ENCODE data around the gene BLM. TPM values are rescaled to one million over a fixed set of nuclear protein-coding genes. Genes with fewer than 3 reads are reported as not detected.
A peak's percentile ranks its signal among the peaks of the same experiment; 100 is the strongest.

The BLM gene
- total RNA-seq, 1 experiment from 2014 or later: 33.5 TPM

DNA sequence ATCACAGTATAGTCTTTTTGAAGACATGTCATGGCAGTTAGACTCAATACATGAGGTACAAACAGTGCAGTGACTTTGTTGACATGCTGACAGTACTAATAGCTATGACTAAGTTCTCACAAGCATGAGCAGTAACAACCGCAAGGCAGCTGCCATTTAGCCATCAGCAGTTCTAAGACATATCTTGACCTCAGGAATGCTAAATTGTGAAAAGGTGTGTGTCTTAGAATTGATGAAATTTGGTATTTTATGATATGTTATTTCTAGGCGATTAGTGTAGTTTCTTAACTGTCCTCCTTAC is 90.6 kb downstream of the BLM start:
- Histone ChIP-seq H3K4me1 (ENCODE audit: low read length) (peaks cover 54% of the 10 kb centered on the region), H3K4me3 (ENCODE audit: low read length) (peak overlapping the region; percentile 30; the same call in 1 of the 2 replicates), H3K27ac (ENCODE audit: low read length) (peak overlapping the region; percentile 87), H3K9me3 (ENCODE audit: low read length) (no peaks in the 10 kb centered on the region), H3K27me3 (ENCODE audit: low read length) (no peaks in the 10 kb centered on the region), H3K79me2 (ENCODE audit: low read length) (no peaks in the 10 kb centered on the region), H3K9me2 (replicated peaks; ENCODE audit: insufficient read depth, low read length) (no peaks in the 10 kb centered on the region), H4K20me1 (ENCODE audit: insufficient read depth, low read depth, low read length) (no peaks in the 10 kb centered on the region), H2AFZ (ENCODE audit: low read length) (no peak overlapping the region), H3K9ac (ENCODE audit: low read length) (peak overlapping the region; percentile 39), H3K4me2 (ENCODE audit: low read depth, low read length, poor library complexity, severe bottlenecking) (peak overlapping the region; percentile 59), H3K36me3 (ENCODE audit: insufficient read depth, low read length) (peaks cover 41% of the 10 kb centered on the region)
- DNase-seq: no peak

DNA sequence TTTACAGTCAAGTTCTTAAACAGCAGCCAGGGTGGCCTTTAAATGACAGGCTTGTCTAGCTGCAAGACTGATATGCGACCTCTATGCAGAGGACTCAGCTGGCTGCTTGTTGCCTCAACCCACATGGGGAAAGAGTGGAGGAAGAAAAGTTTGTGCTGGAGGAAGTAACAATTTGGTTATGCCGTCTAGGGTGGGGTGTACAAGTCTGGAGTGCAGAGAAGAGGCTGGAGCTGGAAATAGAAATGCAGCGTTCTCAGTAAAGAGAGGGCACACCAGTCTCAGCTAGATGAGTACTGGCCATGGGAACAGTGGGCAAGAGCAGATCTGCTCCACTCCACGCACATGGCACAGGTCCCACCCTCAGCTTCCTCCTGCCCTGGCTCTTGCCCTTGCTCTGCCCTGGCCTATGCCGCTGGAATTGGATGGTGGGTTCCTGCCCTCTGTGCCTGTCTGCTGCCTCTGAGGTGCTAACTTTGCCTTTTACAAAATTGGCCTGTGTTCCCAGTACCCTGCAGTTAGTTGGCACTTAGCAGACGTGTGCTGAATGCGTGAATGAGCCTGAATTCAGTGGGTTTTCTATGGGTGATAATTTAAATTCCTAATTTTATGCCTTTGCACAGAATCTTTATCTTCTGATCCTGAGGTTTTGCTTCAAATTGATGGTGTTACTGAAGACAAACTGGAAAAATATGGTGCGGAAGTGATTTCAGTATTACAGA is 91.5 kb downstream of the BLM start:
- Histone ChIP-seq H3K4me1 (ENCODE audit: low read length) (peaks cover 57% of the 10 kb centered on the region), H3K36me3 (ENCODE audit: insufficient read depth, low read length) (peaks cover 37% of the 10 kb centered on the region), H3K9me3 (ENCODE audit: low read length) (no peaks in the 10 kb centered on the region), H3K4me3 (ENCODE audit: low read length) (peak overlapping the region; percentile 30; the same call in 1 of the 2 replicates), H3K9ac (ENCODE audit: low read length) (peak overlapping the region; percentile 39), H3K4me2 (ENCODE audit: low read depth, low read length, poor library complexity, severe bottlenecking) (peak overlapping the region; percentile 59), H3K27ac (ENCODE audit: low read length) (peak overlapping the region; percentile 87), H3K79me2 (ENCODE audit: low read length) (no peaks in the 10 kb centered on the region), H3K27me3 (ENCODE audit: low read length) (no peaks in the 10 kb centered on the region), H2AFZ (ENCODE audit: low read length) (no peak overlapping the region), H4K20me1 (ENCODE audit: insufficient read depth, low read depth, low read length) (no peaks in the 10 kb centered on the region), H3K9me2 (replicated peaks; ENCODE audit: insufficient read depth, low read length) (no peaks in the 10 kb centered on the region)
- DNase-seq: peak; percentile 70

DNA sequence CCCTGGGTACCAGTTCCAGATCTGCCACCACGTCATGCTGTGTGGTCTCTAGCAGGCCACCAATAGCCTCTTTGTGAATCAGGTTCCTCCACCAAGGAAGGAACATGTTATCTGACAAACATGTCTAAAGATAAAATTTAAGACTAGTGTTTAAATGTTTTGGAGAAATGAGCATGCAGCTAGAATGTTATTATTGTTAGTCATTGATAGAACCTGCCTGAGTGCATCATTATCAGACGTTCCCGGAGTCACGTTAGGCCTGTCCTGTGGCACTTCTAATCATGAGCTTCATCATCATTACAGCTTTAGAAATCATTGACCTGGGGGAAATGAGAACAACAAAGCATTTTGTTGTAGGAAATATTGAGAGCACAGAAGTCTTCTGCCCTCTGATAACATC is 92.4 kb downstream of the BLM start:
- no peak for DNase-seq
- Histone ChIP-seq H3K27ac (ENCODE audit: low read length) (peak overlapping the region; percentile 87), H3K27me3 (ENCODE audit: low read length) (no peaks in the 10 kb centered on the region), H3K9ac (ENCODE audit: low read length) (0 out of 2 replicates have a peak overlapping the region, but pooled peaks have one; percentile 39), H3K79me2 (ENCODE audit: low read length) (no peaks in the 10 kb centered on the region), H3K36me3 (ENCODE audit: insufficient read depth, low read length) (peaks cover 31% of the 10 kb centered on the region), H3K4me2 (ENCODE audit: low read depth, low read length, poor library complexity, severe bottlenecking) (peak overlapping the region; percentile 59), H2AFZ (ENCODE audit: low read length) (no peak overlapping the region), H3K4me3 (ENCODE audit: low read length) (no peak overlapping the region), H4K20me1 (ENCODE audit: insufficient read depth, low read depth, low read length) (no peaks in the 10 kb centered on the region), H3K4me1 (ENCODE audit: low read length) (peaks cover 62% of the 10 kb centered on the region), H3K9me3 (ENCODE audit: low read length) (no peaks in the 10 kb centered on the region), H3K9me2 (replicated peaks; ENCODE audit: insufficient read depth, low read length) (no peaks in the 10 kb centered on the region)

DNA sequence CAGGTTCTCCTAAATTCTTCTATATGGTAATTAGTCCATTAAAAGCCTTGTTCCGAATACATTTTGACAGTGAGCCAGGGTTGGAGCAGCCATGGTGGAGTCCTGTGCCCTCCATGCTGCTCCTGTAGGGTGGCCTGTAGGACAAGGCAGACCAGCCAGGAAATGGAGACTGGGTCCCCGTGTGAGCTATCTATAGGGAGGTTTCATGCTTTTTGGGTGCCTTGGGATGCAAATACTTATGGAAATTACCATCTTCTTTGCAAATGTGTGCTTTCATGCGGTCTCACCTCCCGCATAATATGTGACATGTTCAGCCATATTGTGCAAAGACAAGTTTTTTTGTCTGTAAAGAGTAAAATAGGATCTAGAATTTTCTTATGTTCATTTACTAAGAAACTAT is 93.2 kb downstream of the BLM start:
- peak overlapping the region; percentile 20; the same call in 1 of the 2 replicates for H3K9ac ChIP-seq (ENCODE audit: low read length)
- no peak overlapping the region for H3K4me3 ChIP-seq (ENCODE audit: low read length)
- no peaks in the 10 kb centered on the region for H3K9me2 ChIP-seq (replicated peaks; ENCODE audit: insufficient read depth, low read length)
- no peaks in the 10 kb centered on the region for H3K9me3 ChIP-seq (ENCODE audit: low read length)
- H3K79me2 ChIP-seq (ENCODE audit: low read length): no peaks in the 10 kb centered on the region
- no peaks in the 10 kb centered on the region for H3K27me3 ChIP-seq (ENCODE audit: low read length)
- H3K27ac ChIP-seq (ENCODE audit: low read length): peak overlapping the region; percentile 87
- DNase-seq: peak; percentile 78
- peak overlapping the region; percentile 31 for H3K4me2 ChIP-seq (ENCODE audit: low read depth, low read length, poor library complexity, severe bottlenecking)
- H3K4me1 ChIP-seq (ENCODE audit: low read length): peaks cover 70% of the 10 kb centered on the region
- H3K36me3 ChIP-seq (ENCODE audit: insufficient read depth, low read length): peaks cover 31% of the 10 kb centered on the region
- no peaks in the 10 kb centered on the region for H4K20me1 ChIP-seq (ENCODE audit: insufficient read depth, low read depth, low read length)
- H2AFZ ChIP-seq (ENCODE audit: low read length): no peak overlapping the region

DNA sequence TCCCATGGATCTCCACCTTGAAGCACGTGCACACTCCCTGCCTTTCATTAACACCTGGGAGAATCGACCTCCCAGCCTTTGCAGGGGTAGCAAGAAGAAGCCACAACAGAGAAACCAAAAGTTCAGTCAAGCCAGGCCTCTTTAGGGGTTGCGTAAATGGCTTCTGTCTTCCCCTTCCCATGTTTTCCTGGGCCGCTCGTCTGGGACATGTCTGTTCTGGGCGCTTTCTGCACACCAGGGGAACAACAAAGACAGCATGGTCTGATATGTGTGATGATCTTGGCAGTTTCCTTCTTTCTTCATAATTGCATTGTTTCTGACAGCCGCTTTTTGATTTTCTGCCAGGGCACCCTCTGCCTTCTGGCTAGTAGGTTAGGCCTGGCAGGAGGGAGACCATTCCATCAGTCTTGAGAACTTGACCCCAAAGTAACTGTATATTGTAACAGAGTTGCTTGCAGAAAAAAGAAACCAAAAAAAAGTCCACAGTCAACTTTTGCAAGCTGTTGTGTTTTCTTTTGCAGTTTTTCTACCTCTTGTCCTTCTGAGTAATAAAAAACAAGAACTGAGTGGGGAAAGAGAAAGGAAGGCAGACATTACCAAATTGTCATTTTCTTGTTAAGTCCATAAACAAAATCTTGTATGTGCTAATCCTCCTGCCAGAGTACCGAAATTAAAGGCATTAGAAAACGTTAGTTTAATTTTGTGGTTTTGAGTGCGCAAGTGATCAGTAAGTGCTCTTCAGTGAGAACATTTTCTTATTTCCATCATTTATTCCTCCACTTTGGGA is 95.2 kb downstream of the BLM start:
- H3K9me2 ChIP-seq (replicated peaks; ENCODE audit: insufficient read depth, low read length): no peaks in the 10 kb centered on the region
- H3K27ac ChIP-seq (ENCODE audit: low read length): peak overlapping the region; percentile 87; the same call in 1 of the 2 replicates
- no peak overlapping the region for H3K4me2 ChIP-seq (ENCODE audit: low read depth, low read length, poor library complexity, severe bottlenecking)
- peaks cover 31% of the 10 kb centered on the region for H3K36me3 ChIP-seq (ENCODE audit: insufficient read depth, low read length)
- H3K79me2 ChIP-seq (ENCODE audit: low read length): no peaks in the 10 kb centered on the region
- no peak overlapping the region for H3K4me3 ChIP-seq (ENCODE audit: low read length)
- no peak overlapping the region for H2AFZ ChIP-seq (ENCODE audit: low read length)
- no peak overlapping the region for H3K9ac ChIP-seq (ENCODE audit: low read length)
- H3K9me3 ChIP-seq (ENCODE audit: low read length): no peaks in the 10 kb centered on the region
- H3K4me1 ChIP-seq (ENCODE audit: low read length): peaks cover 79% of the 10 kb centered on the region
- H3K27me3 ChIP-seq (ENCODE audit: low read length): no peaks in the 10 kb centered on the region
- H4K20me1 ChIP-seq (ENCODE audit: insufficient read depth, low read depth, low read length): no peaks in the 10 kb centered on the region
- DNase-seq: no peak

DNA sequence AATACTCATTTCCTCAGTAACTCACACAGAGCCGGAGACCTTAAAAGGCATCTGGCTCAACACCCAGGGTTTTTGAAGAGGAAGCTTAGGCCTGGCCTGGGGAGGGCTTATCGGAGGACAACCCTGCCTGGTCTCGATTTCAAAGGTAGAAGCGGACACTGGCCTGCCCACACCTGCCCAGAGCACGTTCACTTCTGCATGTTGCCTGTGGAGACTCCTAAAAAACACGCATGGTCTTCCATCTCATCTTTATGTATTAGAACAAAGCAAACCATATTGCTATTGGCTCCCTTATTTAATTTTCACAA is 95.8 kb downstream of the BLM start:
- H3K4me1 ChIP-seq (ENCODE audit: low read length): peaks cover 79% of the 10 kb centered on the region
- peaks cover 31% of the 10 kb centered on the region for H3K36me3 ChIP-seq (ENCODE audit: insufficient read depth, low read length)
- no peak overlapping the region for H2AFZ ChIP-seq (ENCODE audit: low read length)
- H3K27me3 ChIP-seq (ENCODE audit: low read length): no peaks in the 10 kb centered on the region
- no peak overlapping the region for H3K4me3 ChIP-seq (ENCODE audit: low read length)
- no peaks in the 10 kb centered on the region for H4K20me1 ChIP-seq (ENCODE audit: insufficient read depth, low read depth, low read length)
- DNase-seq: no peak
- no peaks in the 10 kb centered on the region for H3K9me3 ChIP-seq (ENCODE audit: low read length)
- H3K79me2 ChIP-seq (ENCODE audit: low read length): no peaks in the 10 kb centered on the region
- H3K9me2 ChIP-seq (replicated peaks; ENCODE audit: insufficient read depth, low read length): no peaks in the 10 kb centered on the region
- H3K27ac ChIP-seq (ENCODE audit: low read length): peak overlapping the region; percentile 87; the same call in 1 of the 2 replicates
- no peak overlapping the region for H3K9ac ChIP-seq (ENCODE audit: low read length)
- no peak overlapping the region for H3K4me2 ChIP-seq (ENCODE audit: low read depth, low read length, poor library complexity, severe bottlenecking)

DNA sequence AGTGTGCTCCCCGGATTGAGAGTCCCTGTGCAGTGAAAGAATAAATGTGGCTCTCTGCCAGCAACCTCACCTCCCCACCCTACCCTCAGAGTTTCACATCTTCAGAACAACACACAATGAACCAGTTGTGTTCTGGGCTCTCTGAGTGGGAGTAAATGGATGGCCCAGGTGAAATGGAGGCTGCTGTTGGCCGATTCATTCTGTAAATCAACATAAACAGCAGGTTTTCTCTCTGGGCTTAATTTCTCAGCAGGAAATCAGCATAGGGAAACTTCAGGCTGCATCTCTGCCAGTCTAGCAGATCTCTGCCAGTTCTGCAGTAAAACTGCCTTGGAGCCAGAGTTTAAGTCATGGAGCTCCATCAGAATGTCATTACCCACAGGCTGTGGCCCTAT is 96.6 kb downstream of the BLM start:
- no peak overlapping the region for H2AFZ ChIP-seq (ENCODE audit: low read length)
- H3K4me1 ChIP-seq (ENCODE audit: low read length): peaks cover 79% of the 10 kb centered on the region
- no peaks in the 10 kb centered on the region for H4K20me1 ChIP-seq (ENCODE audit: insufficient read depth, low read depth, low read length)
- H3K9me2 ChIP-seq (replicated peaks; ENCODE audit: insufficient read depth, low read length): no peaks in the 10 kb centered on the region
- H3K36me3 ChIP-seq (ENCODE audit: insufficient read depth, low read length): peaks cover 29% of the 10 kb centered on the region
- peak overlapping the region; percentile 94 for H3K27ac ChIP-seq (ENCODE audit: low read length)
- H3K79me2 ChIP-seq (ENCODE audit: low read length): no peaks in the 10 kb centered on the region
- H3K9me3 ChIP-seq (ENCODE audit: low read length): no peaks in the 10 kb centered on the region
- peak overlapping the region; percentile 37 for H3K9ac ChIP-seq (ENCODE audit: low read length)
- no peaks in the 10 kb centered on the region for H3K27me3 ChIP-seq (ENCODE audit: low read length)
- no peak overlapping the region for H3K4me3 ChIP-seq (ENCODE audit: low read length)
- no peak for DNase-seq
- H3K4me2 ChIP-seq (ENCODE audit: low read depth, low read length, poor library complexity, severe bottlenecking): peak overlapping the region; percentile 54

DNA sequence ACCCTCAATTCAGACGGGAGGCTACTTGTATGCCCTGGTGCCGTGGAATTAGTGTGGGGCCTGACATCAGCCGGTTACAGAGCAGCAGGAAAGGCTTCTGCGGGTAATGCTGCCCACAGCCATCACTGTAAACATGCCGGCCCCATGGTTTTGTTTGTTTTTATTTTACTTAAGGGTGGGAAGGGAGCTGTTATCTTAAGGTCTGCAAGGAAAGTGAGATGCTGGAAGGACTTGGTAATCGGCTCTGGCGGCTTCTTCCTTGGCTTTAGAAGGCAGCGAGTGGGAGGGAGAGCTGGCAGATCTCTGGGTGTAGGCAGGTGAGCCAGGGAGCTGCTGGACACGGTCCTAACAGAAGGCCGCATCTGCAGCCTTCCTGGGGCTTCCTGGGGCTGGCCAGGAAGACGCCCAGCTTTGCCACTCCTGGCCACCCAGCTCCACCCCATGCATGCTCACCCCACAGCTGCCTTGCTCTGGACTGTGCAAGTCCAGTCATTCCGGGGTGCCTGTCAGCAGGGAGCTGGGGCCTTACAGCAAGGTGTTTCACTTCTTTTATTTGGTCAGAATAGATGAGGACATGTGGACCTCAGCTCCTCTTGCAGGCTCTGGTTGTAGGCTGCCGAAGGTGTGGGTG is 97.2 kb downstream of the BLM start:
- H3K9ac ChIP-seq (ENCODE audit: low read length): peak overlapping the region; percentile 37
- H3K27ac ChIP-seq (ENCODE audit: low read length): peak overlapping the region; percentile 94
- H3K27me3 ChIP-seq (ENCODE audit: low read length): no peaks in the 10 kb centered on the region
- H3K36me3 ChIP-seq (ENCODE audit: insufficient read depth, low read length): peaks cover 24% of the 10 kb centered on the region
- no peaks in the 10 kb centered on the region for H3K79me2 ChIP-seq (ENCODE audit: low read length)
- DNase-seq: no peak
- H3K4me1 ChIP-seq (ENCODE audit: low read length): peaks cover 79% of the 10 kb centered on the region
- H3K4me3 ChIP-seq (ENCODE audit: low read length): no peak overlapping the region; the same call in 1 of the 2 replicates
- no peak overlapping the region for H2AFZ ChIP-seq (ENCODE audit: low read length)
- H3K9me2 ChIP-seq (replicated peaks; ENCODE audit: insufficient read depth, low read length): no peaks in the 10 kb centered on the region
- H3K9me3 ChIP-seq (ENCODE audit: low read length): no peaks in the 10 kb centered on the region
- H4K20me1 ChIP-seq (ENCODE audit: insufficient read depth, low read depth, low read length): no peaks in the 10 kb centered on the region
- peak overlapping the region; percentile 54 for H3K4me2 ChIP-seq (ENCODE audit: low read depth, low read length, poor library complexity, severe bottlenecking)
